ENCODE measurements around the gene DLEC1. TPM values are rescaled to one million over a fixed set of nuclear protein-coding genes. Genes with fewer than 3 reads are reported as not detected.

Gene DLEC1
- total RNA-seq, 1 experiment from 2014 or later: not detected

DNA sequence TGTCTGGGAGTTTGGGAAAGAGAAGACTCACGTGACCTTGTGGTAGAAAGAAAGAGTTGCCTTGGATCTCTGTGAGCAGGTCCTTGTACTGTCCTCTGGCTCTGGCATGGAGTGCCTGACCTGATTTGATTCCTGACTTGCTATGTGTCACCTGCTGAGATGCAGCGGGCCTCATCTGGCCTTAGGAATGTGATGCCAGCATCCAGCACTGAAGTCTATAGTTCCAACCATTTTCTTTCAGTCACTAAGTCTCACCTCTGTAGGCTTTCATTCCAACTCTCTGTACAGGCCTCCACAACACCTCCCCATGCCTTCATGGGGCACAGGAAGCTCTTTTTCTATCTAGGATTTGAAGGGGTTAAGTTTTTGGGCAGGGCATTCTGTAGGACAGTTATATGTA lies 114.2 kb downstream of the DLEC1 start:
- no peak for DNase-seq (ENCODE audit: low read depth, low spot score)
- in situ Hi-C loops (cut with HindIII; ENCODE audit: low pct_unique_long_range_greater_than_20kb, low sequenced_read_pairs) (no loop called here), intact Hi-C loops (cut with micrococcal nuclease; ENCODE audit: unreplicated experiment) (no loop called here)
- no peaks in the 10 kb centered on the region; the same call in 1 of the 2 replicates for H3K36me3 ChIP-seq (ENCODE audit: control insufficient read depth, insufficient read depth, low read length)
- no peaks in the 10 kb centered on the region for H3K27me3 ChIP-seq (ENCODE audit: control insufficient read depth, insufficient read depth, low read length)
- H3K9me3 ChIP-seq (ENCODE audit: control insufficient read depth, insufficient read depth, low read depth, low read length): no peaks in the 10 kb centered on the region
- BruUV-seq (replicated peaks): no TSS peak
- H3K4me1 ChIP-seq (ENCODE audit: control insufficient read depth, insufficient read depth, low read length): no peaks in the 10 kb centered on the region
- TF ChIP-seq POLR2AphosphoS5 (IDR thresholded peaks at IDR 0.05; ENCODE audit: low read depth, low read length): no peak
- TF ChIP-seq, protein P1, sequence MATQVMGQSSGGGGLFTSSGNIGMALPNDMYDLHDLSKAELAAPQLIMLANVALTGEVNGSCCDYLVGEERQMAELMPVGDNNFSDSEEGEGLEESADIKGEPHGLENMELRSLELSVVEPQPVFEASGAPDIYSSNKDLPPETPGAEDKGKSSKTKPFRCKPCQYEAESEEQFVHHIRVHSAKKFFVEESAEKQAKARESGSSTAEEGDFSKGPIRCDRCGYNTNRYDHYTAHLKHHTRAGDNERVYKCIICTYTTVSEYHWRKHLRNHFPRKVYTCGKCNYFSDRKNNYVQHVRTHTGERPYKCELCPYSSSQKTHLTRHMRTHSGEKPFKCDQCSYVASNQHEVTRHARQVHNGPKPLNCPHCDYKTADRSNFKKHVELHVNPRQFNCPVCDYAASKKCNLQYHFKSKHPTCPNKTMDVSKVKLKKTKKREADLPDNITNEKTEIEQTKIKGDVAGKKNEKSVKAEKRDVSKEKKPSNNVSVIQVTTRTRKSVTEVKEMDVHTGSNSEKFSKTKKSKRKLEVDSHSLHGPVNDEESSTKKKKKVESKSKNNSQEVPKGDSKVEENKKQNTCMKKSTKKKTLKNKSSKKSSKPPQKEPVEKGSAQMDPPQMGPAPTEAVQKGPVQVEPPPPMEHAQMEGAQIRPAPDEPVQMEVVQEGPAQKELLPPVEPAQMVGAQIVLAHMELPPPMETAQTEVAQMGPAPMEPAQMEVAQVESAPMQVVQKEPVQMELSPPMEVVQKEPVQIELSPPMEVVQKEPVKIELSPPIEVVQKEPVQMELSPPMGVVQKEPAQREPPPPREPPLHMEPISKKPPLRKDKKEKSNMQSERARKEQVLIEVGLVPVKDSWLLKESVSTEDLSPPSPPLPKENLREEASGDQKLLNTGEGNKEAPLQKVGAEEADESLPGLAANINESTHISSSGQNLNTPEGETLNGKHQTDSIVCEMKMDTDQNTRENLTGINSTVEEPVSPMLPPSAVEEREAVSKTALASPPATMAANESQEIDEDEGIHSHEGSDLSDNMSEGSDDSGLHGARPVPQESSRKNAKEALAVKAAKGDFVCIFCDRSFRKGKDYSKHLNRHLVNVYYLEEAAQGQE (IDR thresholded peaks at IDR 0.05; ENCODE audit: insufficient read depth in 1 of 2, low read depth in 2 of 2, low read length in 1 of 2): no peak
- no peak for TF ChIP-seq SIN3A (IDR thresholded peaks at IDR 0.05; ENCODE audit: borderline replicate concordance, insufficient read depth, low read depth, low read length)
- no peak for TF ChIP-seq TCF7L2 (IDR thresholded peaks at IDR 0.05; ENCODE audit: low read depth, low read length)
- TF ChIP-seq, protein P2, sequence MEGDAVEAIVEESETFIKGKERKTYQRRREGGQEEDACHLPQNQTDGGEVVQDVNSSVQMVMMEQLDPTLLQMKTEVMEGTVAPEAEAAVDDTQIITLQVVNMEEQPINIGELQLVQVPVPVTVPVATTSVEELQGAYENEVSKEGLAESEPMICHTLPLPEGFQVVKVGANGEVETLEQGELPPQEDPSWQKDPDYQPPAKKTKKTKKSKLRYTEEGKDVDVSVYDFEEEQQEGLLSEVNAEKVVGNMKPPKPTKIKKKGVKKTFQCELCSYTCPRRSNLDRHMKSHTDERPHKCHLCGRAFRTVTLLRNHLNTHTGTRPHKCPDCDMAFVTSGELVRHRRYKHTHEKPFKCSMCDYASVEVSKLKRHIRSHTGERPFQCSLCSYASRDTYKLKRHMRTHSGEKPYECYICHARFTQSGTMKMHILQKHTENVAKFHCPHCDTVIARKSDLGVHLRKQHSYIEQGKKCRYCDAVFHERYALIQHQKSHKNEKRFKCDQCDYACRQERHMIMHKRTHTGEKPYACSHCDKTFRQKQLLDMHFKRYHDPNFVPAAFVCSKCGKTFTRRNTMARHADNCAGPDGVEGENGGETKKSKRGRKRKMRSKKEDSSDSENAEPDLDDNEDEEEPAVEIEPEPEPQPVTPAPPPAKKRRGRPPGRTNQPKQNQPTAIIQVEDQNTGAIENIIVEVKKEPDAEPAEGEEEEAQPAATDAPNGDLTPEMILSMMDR (IDR thresholded peaks at IDR 0.05): no peak
- no peak for ATAC-seq
- H3K4me3 ChIP-seq (ENCODE audit: low read depth in 2 of 2, low read length in 2 of 2): no peak overlapping the region
- ChIA-PET POLR2A (no interaction called here), CTCF (no interaction called here)
- no peak overlapping the region for H3K27ac ChIP-seq (ENCODE audit: low read length)

DNA sequence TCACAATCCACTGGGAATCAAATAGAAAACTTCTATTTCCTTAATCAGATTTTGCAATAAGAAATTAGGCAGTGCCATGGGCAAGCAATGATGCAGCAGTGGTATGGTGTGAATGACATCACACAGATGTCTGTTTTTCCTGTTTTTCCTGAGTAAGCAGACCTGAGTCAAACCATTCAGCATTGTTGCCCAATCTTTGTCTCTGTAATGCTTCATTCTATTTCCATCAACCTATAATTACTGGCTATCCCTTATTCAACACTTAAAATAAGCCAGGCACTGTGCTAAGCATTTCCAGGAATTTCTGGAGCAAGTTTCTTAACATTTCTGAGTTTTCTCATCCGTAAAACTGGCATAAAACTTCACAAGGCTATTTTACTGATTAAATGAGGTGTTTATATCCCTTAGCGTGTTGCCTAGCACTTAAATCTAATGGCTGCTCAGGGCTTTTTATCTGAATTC lies 115.1 kb downstream of the DLEC1 start:
- no TSS peak for BruUV-seq (replicated peaks)
- TF ChIP-seq POLR2AphosphoS5 (IDR thresholded peaks at IDR 0.05; ENCODE audit: low read depth, low read length) (no peak), TCF7L2 (IDR thresholded peaks at IDR 0.05; ENCODE audit: low read depth, low read length) (no peak), SIN3A (IDR thresholded peaks at IDR 0.05; ENCODE audit: borderline replicate concordance, insufficient read depth, low read depth, low read length) (no peak)
- TF ChIP-seq, protein P2 (IDR thresholded peaks at IDR 0.05): no peak
- TF ChIP-seq, protein P1 (IDR thresholded peaks at IDR 0.05; ENCODE audit: insufficient read depth in 1 of 2, low read depth in 2 of 2, low read length in 1 of 2): no peak
- H3K27ac ChIP-seq (ENCODE audit: low read length): no peak overlapping the region
- POLR2A ChIA-PET: no interaction called here
- H3K36me3 ChIP-seq (ENCODE audit: control insufficient read depth, insufficient read depth, low read length): no peaks in the 10 kb centered on the region; the same call in 1 of the 2 replicates
- H3K27me3 ChIP-seq (ENCODE audit: control insufficient read depth, insufficient read depth, low read length): no peaks in the 10 kb centered on the region
- H3K4me1 ChIP-seq (ENCODE audit: control insufficient read depth, insufficient read depth, low read length): no peaks in the 10 kb centered on the region
- ATAC-seq: no peak
- in situ Hi-C loops (cut with HindIII; ENCODE audit: low pct_unique_long_range_greater_than_20kb, low sequenced_read_pairs): no loop called here
- H3K4me3 ChIP-seq (ENCODE audit: low read depth in 2 of 2, low read length in 2 of 2): no peak overlapping the region
- intact Hi-C loops (cut with micrococcal nuclease; ENCODE audit: unreplicated experiment): no loop called here
- H3K9me3 ChIP-seq (ENCODE audit: control insufficient read depth, insufficient read depth, low read depth, low read length): no peaks in the 10 kb centered on the region
- DNase-seq (ENCODE audit: low read depth, low spot score): no peak
- CTCF ChIA-PET: no interaction called here
